Activated CD4-positive, alpha-beta T cell treated with anti-CD3 and anti-CD28 coated beads for 36 hours (primary cell): Measurements from ENCODE around the gene BUD31. TPM values are rescaled to one million over a fixed set of nuclear protein-coding genes. Genes with fewer than 3 reads are reported as not detected.

Source experiments
- ATAC-seq: fragments of 200-7000 bp; cut with Tn5 transposase; one replicate; pipeline ENCODE4 v1.10.0; 2021; ENCODE audit warnings: mild to moderate bottlenecking, moderate library complexity
- CTCF ChIA-PET: fragments of 350-600 bp; sonication (Branson Sonifier 250); formaldehyde crosslinking; loops from one replicate; lab custom pipeline; 2021; ENCODE audit warnings: antibody characterized with exemption; lab: Charles Lee
- POLR2A ChIA-PET: fragments of 350-600 bp; sonication (Branson Sonifier 250); formaldehyde crosslinking; loops from one replicate; lab custom pipeline; 2021; ENCODE audit warnings: antibody characterized with exemption, inconsistent platforms; lab: Charles Lee
- DNase-seq: peaks from one replicate; pipeline ENCODE4 v3.0.0-alpha.2; 2020
- H3K27ac Mint-ChIP-seq: one replicate; pipeline ENCODE4 v1.8.0; 2021; ENCODE audit warnings: mixed read lengths
- H3K27me3 Mint-ChIP-seq: one replicate; pipeline ENCODE4 v1.8.0; 2021; ENCODE audit warnings: mixed read lengths
- H3K36me3 Mint-ChIP-seq: one replicate; pipeline ENCODE4 v1.8.0; 2021; ENCODE audit warnings: low read depth, mixed read lengths
- H3K4me1 Mint-ChIP-seq: one replicate; pipeline ENCODE4 v1.8.0; 2021; ENCODE audit warnings: mixed read lengths
- H3K4me3 Mint-ChIP-seq: one replicate; pipeline ENCODE4 v1.8.0; 2021; ENCODE audit warnings: mild to moderate bottlenecking, moderate library complexity, mixed read lengths
- H3K9me3 Mint-ChIP-seq: one replicate; pipeline ENCODE4 v1.8.0; 2021; ENCODE audit warnings: low read depth, mixed read lengths
- intact Hi-C, 2 experiments: fragments of 100-400 bp; cut with DNase I in 1 of 2; cut with micrococcal nuclease in 1 of 2; formaldehyde crosslinking; loops; one replicate each; pipeline versions ENCODE4 v1.14.2 to v1.15.1; 2022 to 2024; cut with DNase I, micrococcal nuclease
- total RNA-seq, 2 experiments: library from RNA; stranded (reverse); gene quantifications; one replicate each; pipeline ENCODE4 v1.2.3, GENCODE V29; 2021

Gene BUD31
- 100 to 1,000 TPM; 140 to 190 TPM for total RNA-seq

- POLR2A ChIA-PET: interaction anchor here (0.6 to 2.0 kb wide), 18 partner anchors 9 to 672 kb away, joined by 3 to 13 read pairs (median 4); partner anchors contain the start of genes ARPC1B, FAM200A, ZKSCAN5 and ZNF394
- CTCF ChIA-PET: interaction anchor here (0.6 to 1.3 kb wide), 6 partner anchors 14 to 91 kb away, joined by 3 to 4 read pairs (median 3); partner anchors contain the start of genes CPSF4 and PTCD1
- Mint-ChIP-seq H3K27ac (peak within 1 kb of the TSS; percentile 96), H3K9me3 (no peaks in the 10 kb centered on the region), H3K27me3 (no peaks in the 10 kb centered on the region), H3K4me1 (peaks cover 40% of the 10 kb centered on the region), H3K36me3 (peaks cover 60% of the 10 kb centered on the region), H3K4me3 (peak within 1 kb of the TSS; percentile 90)
- ATAC-seq (peak; percentile 89), DNase-seq (peak; percentile 94)
- intact Hi-C loops: loop anchor here (1.0 to 5.0 kb wide), 20 partner anchors 15 to 1020 kb away; partner anchors contain the start of genes ARPC1B (in 2 of the 2), ATP5MF (in 2 of the 2), CPSF4 (in 2 of the 2) and PTCD1 (in 2 of the 2)
Observed at GRCh38 chr7:99408379-99409191, at the start of gene BUD31, which contains the start of gene PDAP1. TSS of gene BUD31 (plus strand) at chr7:99408969. CDS start at chr7:99411093, 2,124 bp downstream. TSS of gene PDAP1 (minus strand) at chr7:99408597. CDS start at chr7:99408548, 49 bp downstream.

DNA sequence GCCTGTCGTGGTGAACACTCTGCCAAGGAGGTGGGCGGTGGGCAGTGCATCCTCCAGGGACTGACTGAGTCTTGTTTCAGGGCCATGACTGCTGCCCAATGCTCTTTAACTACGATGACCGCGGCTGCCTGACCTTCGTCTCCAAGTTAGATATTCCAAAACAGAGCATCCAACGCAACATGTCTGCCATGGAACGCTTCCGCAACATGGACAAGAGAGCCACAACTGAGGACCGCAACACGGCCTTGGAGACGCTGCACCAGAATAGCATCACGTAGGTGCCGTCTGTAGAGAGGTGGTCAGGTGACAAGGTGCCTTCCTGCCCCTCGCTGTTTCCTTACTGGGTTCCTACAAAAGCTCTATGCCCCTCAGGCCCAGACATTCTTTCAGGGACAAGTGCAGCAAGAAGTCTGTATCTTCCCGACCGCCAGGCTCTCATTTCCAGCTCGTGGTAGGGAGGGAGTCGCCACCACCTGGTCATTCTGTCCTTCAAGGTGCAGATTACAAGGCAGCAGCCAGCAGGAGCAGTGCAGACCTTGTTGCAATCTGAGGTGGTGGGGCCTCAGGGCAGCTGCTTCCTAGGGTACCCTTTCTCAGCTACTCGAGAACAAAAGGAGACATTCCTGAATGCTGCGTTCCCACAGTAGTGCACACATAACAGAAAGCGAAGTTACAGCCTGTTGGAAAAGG is 49.2 kb upstream of the BUD31 start:
- intact Hi-C loops: no loop called here
- POLR2A ChIA-PET: no interaction called here

GRCh38 chr7:99362801-99363200 is 46.0 kb upstream of the BUD31 start:
- no peak overlapping the region for H3K27ac Mint-ChIP-seq
- no peak for ATAC-seq
- H3K4me3 Mint-ChIP-seq: no peak overlapping the region
- H3K27me3 Mint-ChIP-seq: no peaks in the 10 kb centered on the region
- peaks cover 47% of the 10 kb centered on the region for H3K36me3 Mint-ChIP-seq
- DNase-seq: no peak
- CTCF ChIA-PET: no interaction called here
- no peaks in the 10 kb centered on the region for H3K9me3 Mint-ChIP-seq
- no peaks in the 10 kb centered on the region for H3K4me1 Mint-ChIP-seq
- intact Hi-C loops: no loop called here
- POLR2A ChIA-PET: interaction anchor here (0.6 to 0.8 kb wide), 2 partner anchors 86 to 88 kb away, joined by 3 to 16 read pairs; no protein-coding TSS in a partner anchor

More for the DNA sequence above, 49.2 kb upstream of the BUD31 start:
- H3K36me3 Mint-ChIP-seq: peaks cover 41% of the 10 kb centered on the region
- H3K4me3 Mint-ChIP-seq: no peak overlapping the region
- H3K4me1 Mint-ChIP-seq: no peaks in the 10 kb centered on the region
- H3K27me3 Mint-ChIP-seq: no peaks in the 10 kb centered on the region
- H3K9me3 Mint-ChIP-seq: no peaks in the 10 kb centered on the region
- H3K27ac Mint-ChIP-seq: no peak overlapping the region
- no peak for DNase-seq
- CTCF ChIA-PET: interaction anchor here (0.6 to 0.8 kb wide), 3 partner anchors 9 to 56 kb away, joined by 3 to 5 read pairs (median 3); no protein-coding TSS in a partner anchor
- ATAC-seq: no peak

GRCh38 chr7:99363286-99363685 is 45.5 kb upstream of the BUD31 start:
- H3K27ac Mint-ChIP-seq: no peak overlapping the region
- H3K27me3 Mint-ChIP-seq: no peaks in the 10 kb centered on the region
- H3K4me3 Mint-ChIP-seq: no peak overlapping the region
- no peak for DNase-seq
- ChIA-PET CTCF (no interaction called here), POLR2A (interaction anchor here (0.6 to 0.8 kb wide), 3 partner anchors 86 to 432 kb away, joined by 3 to 16 read pairs (median 5); no protein-coding TSS in a partner anchor)
- peaks cover 43% of the 10 kb centered on the region for H3K36me3 Mint-ChIP-seq
- no peaks in the 10 kb centered on the region for H3K4me1 Mint-ChIP-seq
- intact Hi-C loops: no loop called here
- H3K9me3 Mint-ChIP-seq: no peaks in the 10 kb centered on the region
- ATAC-seq: no peak

DNA sequence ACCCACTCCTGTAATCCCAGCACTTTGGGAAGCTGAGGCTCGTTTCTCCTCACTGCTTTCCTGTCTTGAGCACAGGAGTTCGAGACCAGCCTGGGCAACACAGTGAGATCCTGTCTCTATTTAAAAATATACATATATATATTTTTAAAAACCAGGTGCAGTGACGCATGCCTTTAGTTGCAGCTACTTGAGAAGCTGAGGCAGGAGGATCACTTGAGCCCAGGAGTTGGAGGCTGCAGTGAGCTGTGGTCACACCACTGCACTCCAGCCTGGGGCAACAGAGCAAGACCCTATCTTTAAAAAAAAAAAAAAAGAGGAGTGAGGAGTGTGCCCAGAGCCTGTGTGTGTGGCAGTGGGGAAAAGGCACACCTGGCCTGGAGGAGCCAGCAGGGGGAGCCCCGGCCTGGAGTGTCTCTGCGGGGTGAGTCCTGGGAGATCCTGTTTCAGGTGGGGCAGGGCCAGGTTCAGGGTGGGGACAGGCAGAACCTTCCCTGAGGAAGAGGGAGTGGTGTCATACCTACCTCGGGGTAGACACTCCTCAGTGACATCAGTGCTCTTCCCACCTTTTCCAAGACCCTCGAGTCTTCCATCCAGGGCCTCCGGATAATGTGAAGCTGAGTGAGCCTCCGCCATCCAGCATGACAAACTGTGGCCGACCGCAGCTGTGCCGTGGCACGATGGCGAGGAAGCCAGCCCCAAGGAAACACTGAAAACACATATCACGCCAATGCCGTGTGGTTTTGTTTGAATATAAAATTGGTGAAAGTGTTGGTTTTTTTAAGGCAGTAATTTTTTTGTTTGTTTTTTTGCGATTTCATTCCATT is 43.2 kb upstream of the BUD31 start:
- Mint-ChIP-seq H3K36me3 (peaks cover 39% of the 10 kb centered on the region), H3K27me3 (no peaks in the 10 kb centered on the region), H3K4me1 (no peaks in the 10 kb centered on the region), H3K4me3 (no peak overlapping the region), H3K27ac (no peak overlapping the region), H3K9me3 (no peaks in the 10 kb centered on the region)
- ChIA-PET POLR2A (interaction anchor here (0.5 kb wide), 1 partner anchor 769 kb away, joined by 4 read pairs; no protein-coding TSS in a partner anchor), CTCF (interaction anchor here (0.8 to 1.4 kb wide), 5 partner anchors 12 to 50 kb away, joined by 3 to 6 read pairs (median 4); no protein-coding TSS in a partner anchor)
- DNase-seq (peak; percentile 75), ATAC-seq (peak; percentile 93)
- intact Hi-C loops: loop anchor here in 1 of 2 experiments (1.0 kb wide), 1 partner anchor 22 kb away; no protein-coding TSS in a partner anchor

DNA sequence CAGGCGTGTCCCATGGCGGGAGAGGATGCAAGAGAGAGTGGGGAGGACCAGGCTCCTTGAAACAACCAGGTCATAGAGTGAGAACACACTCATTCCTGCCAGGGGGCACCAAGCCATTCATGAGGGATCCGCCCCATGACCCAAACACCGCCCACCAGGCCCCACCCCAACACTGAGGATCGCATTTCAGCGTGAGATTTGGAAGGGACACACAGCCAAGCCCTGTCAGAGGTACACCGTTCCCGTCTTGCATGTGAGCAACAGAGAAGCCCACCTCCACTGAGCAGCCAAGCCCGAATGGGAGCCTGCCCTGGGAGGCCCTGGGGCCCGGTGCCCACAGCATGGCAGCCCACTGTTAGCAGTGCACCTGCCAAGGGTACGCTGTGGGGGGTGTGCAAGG is 42.1 kb upstream of the BUD31 start:
- Mint-ChIP-seq H3K27me3 (no peaks in the 10 kb centered on the region), H3K9me3 (no peaks in the 10 kb centered on the region), H3K4me3 (no peak overlapping the region), H3K4me1 (no peaks in the 10 kb centered on the region), H3K36me3 (peaks cover 31% of the 10 kb centered on the region), H3K27ac (no peak overlapping the region)
- CTCF ChIA-PET: interaction anchor here (0.8 kb wide), 1 partner anchor 41 kb away, joined by 3 read pairs; no protein-coding TSS in a partner anchor
- POLR2A ChIA-PET: no interaction called here
- DNase-seq (no peak), ATAC-seq (no peak)
- intact Hi-C loops: no loop called here

- POLR2A ChIA-PET: interaction anchor here (0.6 kb wide), 1 partner anchor 38 kb away, joined by 3 read pairs; no protein-coding TSS in a partner anchor
- CTCF ChIA-PET: interaction anchor here (1.1 to 1.4 kb wide), 2 partner anchors 9 to 33 kb away, joined by 3 to 6 read pairs; no protein-coding TSS in a partner anchor
- Mint-ChIP-seq H3K4me3 (no peak overlapping the region), H3K4me1 (peaks cover 2% of the 10 kb centered on the region), H3K36me3 (peaks cover 22% of the 10 kb centered on the region), H3K27ac (no peak overlapping the region), H3K9me3 (no peaks in the 10 kb centered on the region), H3K27me3 (no peaks in the 10 kb centered on the region)
- DNase-seq: no peak
- intact Hi-C loops: no loop called here
- ATAC-seq: no peak
Observed at GRCh38 chr7:99368750-99369389, 39.9 kb upstream of the BUD31 start.

- peaks cover 17% of the 10 kb centered on the region for H3K36me3 Mint-ChIP-seq
- H3K4me1 Mint-ChIP-seq: peaks cover 2% of the 10 kb centered on the region
- intact Hi-C loops: loop anchor here in 1 of 2 experiments (5.0 kb wide), 1 partner anchor 37 kb away; the partner anchor contains the start of genes BUD31 and PDAP1
- ChIA-PET POLR2A (interaction anchor here (0.6 kb wide), 2 partner anchors 37 to 153 kb away, joined by 3 to 5 read pairs; no protein-coding TSS in a partner anchor), CTCF (no interaction called here)
- H3K27ac Mint-ChIP-seq: peak overlapping the region; percentile 13
- H3K9me3 Mint-ChIP-seq: no peaks in the 10 kb centered on the region
- H3K4me3 Mint-ChIP-seq: no peak overlapping the region
- H3K27me3 Mint-ChIP-seq: no peaks in the 10 kb centered on the region
- DNase-seq (no peak), ATAC-seq (no peak)
Observed at GRCh38 chr7:99369767-99370391, 38.9 kb upstream of the BUD31 start.

GRCh38 chr7:99371376-99371920 is 37.3 kb upstream of the BUD31 start:
- Mint-ChIP-seq H3K36me3 (peaks cover 19% of the 10 kb centered on the region), H3K4me3 (no peak overlapping the region), H3K27me3 (no peaks in the 10 kb centered on the region), H3K27ac (no peak overlapping the region), H3K4me1 (peaks cover 7% of the 10 kb centered on the region), H3K9me3 (no peaks in the 10 kb centered on the region)
- intact Hi-C loops: loop anchor here in 1 of 2 experiments (5.0 kb wide), 1 partner anchor 36 kb away; the partner anchor contains the start of genes BUD31 and PDAP1
- ChIA-PET CTCF (no interaction called here), POLR2A (interaction anchor here (0.6 kb wide), 1 partner anchor 104 kb away, joined by 3 read pairs; no protein-coding TSS in a partner anchor)
- ATAC-seq: no peak
- no peak for DNase-seq
